OCI-LY7 (cell line): ENCODE results near the gene LDLRAD4.

Experiments used
- CTCF ChIP-seq: fragments of 200-600 bp; sonication (generic); conservative IDR thresholded peaks from 2 replicates; pipeline ENCODE4 v1.5.1; 2014; ENCODE audit warnings: mild to moderate bottlenecking, antibody characterized with exemption, low read length, moderate library complexity, mixed read lengths
- EZH2phosphoT487 ChIP-seq: fragments of 200-600 bp; sonication (generic); IDR thresholded peaks from 2 replicates; pipeline ENCODE4 v1.6.1; 2018; ENCODE audit warnings: low read depth, borderline replicate concordance, mild to moderate bottlenecking, mixed run types, antibody characterized with exemption, low read length, moderate library complexity, mixed read lengths

GRCh38 chr18:13471971-13472628 lies 253.5 kb downstream of the LDLRAD4 start:
- TF ChIP-seq CTCF (no peak), EZH2phosphoT487 (no peak)
